AG09309 (cell line): ENCODE data around the gene FOXI1.

ENCODE experiments used
- DNase-seq: peaks from one replicate; pipeline ENCODE4 v3.0.0-alpha.2; 2010; ENCODE audit warnings: low read depth
- H3K4me3 ChIP-seq: 2 replicates; pipeline ENCODE4 v1.5.1; 2011; ENCODE audit warnings: mild to moderate bottlenecking, low read depth, low read length, moderate library complexity; ENCODE audit not compliant: control insufficient read depth
- CTCF ChIP-seq: IDR thresholded peaks from 2 replicates; pipeline ENCODE4 v1.5.1; 2011; ENCODE audit warnings: mild to moderate bottlenecking, low read depth, low read length, inconsistent platforms; ENCODE audit not compliant: insufficient read depth, control insufficient read depth; ENCODE audit errors: missing control alignments

FOXI1 gene

GRCh38 chr5:170111088-170111785 lies 5.5 kb downstream of the FOXI1 start:
- DNase-seq: no peak
- no peak for TF ChIP-seq CTCF
- H3K4me3 ChIP-seq: no peak overlapping the region

- DNase-seq: no peak
Observed at GRCh38 chr5:170112876-170113521, 7.3 kb downstream of the FOXI1 start.

GRCh38 chr5:170113522-170113900 lies 7.8 kb downstream of the FOXI1 start:
- TF ChIP-seq CTCF: no peak
- H3K4me3 ChIP-seq: no peak overlapping the region
- DNase-seq: no peak

More at GRCh38 chr5:170112876-170113521, 7.3 kb downstream of the FOXI1 start:
- no peak overlapping the region for H3K4me3 ChIP-seq
- TF ChIP-seq CTCF: no peak

- no peak for TF ChIP-seq CTCF
- DNase-seq: no peak
- H3K4me3 ChIP-seq: no peak overlapping the region
Observed at GRCh38 chr5:170114271-170114670, 8.6 kb downstream of the FOXI1 start.

GRCh38 chr5:170115925-170116324 lies 10.2 kb downstream of the FOXI1 start:
- H3K4me3 ChIP-seq: no peak overlapping the region
- DNase-seq: no peak
- TF ChIP-seq CTCF: no peak

- no peak overlapping the region for H3K4me3 ChIP-seq
- TF ChIP-seq CTCF: no peak
- DNase-seq: no peak
Observed at GRCh38 chr5:170117736-170118135, 12.0 kb downstream of the FOXI1 start.

GRCh38 chr5:170120576-170120975 lies 14.9 kb downstream of the FOXI1 start:
- DNase-seq: peak; percentile 91
- TF ChIP-seq CTCF: no peak
- H3K4me3 ChIP-seq: no peak overlapping the region
